GM21381 (cell line): ENCODE measurements around the gene COX8C.
"Not testable (repeated sequence)": the region's sequence is repeated elsewhere in the genome, so short reads cannot be mapped to it uniquely, and the experiment has no call there.

ENCODE experiments used
- ATAC-seq: cut with Tn5 transposase; IDR thresholded peaks from one replicate; pipeline ENCODE4 v1.9.1; 2021; ENCODE audit warnings: mild to moderate bottlenecking, moderate library complexity; ENCODE audit not compliant: unreplicated experiment

Gene COX8C

GRCh38 chr14:93319958-93320357 lies 27.0 kb upstream of the COX8C start:
- ATAC-seq: peak; percentile 57

- ATAC-seq: no peak
Observed at GRCh38 chr14:93320489-93320888, 26.5 kb upstream of the COX8C start.

DNA sequence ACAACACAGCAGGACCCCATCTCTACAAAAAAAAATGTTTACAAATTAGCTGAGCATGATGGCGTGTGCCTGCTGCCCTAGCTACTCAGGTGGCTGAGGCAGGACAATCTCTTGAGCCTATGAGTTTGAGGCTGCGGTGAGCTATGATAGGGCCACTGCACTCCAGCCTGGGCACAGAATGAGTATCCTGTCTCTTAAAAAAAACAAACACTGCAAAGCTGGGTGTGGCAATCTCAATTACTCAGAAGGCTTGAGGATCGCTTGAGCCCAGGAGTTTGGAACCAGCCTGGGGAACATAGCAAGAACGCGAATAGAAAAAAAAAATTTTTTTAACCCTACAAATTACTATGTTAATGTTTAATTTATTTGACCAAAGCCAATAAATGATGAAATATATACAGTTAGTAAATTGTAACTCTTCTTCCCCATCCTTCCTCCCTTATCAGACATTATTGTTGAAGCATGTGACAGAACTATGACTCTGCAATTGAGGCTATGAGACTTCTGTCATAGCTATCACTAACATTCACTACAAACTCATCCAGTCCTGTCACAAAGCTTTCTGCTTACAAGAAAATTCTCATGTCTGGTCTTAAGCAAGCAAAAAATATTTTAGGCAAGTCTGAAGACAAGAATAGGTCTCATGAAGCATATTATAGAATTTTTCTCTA lies 23.9 kb upstream of the COX8C start:
- no peak for ATAC-seq

DNA sequence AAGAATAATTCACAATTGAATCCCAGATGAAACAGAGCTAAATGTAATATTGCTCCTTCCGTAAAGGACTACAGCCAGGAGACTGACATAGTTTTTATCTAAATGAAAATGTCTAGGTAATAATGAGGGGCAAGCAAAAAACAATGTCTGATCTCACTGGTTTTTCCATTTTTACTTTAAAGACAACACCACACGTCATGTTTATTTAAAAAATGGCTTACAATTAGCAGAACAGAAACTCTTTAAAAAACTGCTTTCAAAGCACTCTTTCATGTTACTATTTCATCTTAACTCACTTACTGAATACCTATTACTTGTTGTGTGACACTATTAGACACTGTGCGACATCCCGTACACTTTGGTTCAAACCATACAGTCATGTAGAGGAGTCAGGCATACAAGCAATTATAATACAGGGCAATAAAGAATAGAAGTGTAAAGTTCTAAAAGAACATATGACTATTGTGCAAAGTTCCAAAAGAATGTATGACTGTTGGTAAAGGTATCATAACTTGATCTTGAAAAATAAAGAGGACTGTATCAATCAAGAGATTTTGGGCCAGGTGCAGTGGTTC lies 23.3 kb upstream of the COX8C start:
- no peak for ATAC-seq

DNA sequence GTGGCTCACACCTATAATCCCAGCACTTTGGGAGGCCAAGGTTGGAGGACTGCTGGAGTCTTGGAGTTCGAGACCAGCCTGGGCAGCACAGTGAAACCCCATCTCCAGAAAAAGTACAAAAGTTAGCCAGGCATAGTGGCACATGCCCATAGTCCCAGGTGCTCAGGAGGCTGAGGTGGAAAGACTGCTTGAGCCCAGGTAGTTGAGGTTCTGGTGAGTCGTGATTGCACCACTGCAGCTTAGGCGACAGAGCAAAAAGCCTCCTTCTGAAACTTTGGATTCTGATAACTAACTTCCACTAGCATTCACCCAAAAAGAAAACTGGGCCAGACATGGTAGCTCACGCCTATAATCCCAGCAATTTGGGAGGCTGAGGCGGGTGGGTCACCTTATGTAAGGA lies 20.8 kb upstream of the COX8C start:
- ATAC-seq: no peak

DNA sequence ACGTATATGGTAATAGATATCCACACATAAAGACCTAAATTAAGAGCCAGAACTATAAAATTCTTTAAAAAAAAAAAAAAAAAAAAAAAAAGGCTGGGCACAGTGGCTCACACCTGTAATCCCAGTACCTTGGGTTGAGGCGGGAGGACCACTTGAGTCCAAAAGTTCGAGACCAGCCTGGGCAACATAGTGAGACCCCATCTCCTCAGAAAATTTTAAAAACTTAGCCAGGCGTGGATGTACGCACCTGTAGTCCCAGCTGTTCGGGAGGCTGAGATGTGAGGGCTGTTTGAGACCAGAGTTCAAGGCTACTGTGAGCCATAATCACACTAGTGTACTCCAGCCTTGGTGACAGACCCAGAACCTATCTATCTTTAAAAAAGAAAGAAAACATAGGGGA lies 18.4 kb upstream of the COX8C start:
- ATAC-seq: no peak

GRCh38 chr14:93329965-93330608 lies 16.9 kb upstream of the COX8C start:
- ATAC-seq: no peak

GRCh38 chr14:93330609-93331000 lies 16.4 kb upstream of the COX8C start:
- no peak for ATAC-seq

DNA sequence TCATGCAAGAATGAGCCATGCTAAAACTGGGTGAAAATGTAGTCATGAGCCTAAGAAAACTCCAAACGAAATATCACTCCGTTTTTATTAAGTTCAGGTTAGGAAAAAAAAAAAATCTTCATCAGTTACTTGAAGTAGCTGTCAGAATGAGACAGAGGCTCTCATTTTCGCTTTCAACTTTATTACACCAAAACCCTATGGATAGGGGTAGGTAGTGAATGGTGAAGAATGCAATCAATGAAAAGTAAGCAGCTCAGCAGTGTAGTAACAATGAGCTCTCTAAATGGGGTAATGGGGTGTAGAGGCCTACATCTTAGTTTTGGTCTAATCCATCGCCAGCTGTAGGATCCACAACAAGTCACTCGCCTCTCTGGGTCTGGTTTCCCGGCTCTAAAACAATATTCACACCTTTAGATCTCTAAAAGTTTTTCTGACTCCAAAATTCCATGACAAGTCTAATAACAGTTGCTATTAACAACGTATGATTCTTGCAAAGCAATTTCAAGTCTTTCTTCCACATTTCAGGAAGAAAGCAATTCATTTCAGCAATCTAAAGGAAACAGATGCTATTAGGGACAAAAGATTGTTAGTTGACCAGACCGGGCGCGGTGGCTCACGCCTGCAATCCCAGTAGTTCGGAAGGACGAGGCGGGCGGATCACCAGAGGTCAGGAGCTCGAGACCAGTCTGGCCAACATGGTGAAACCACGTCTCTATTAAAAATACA lies 15.8 kb upstream of the COX8C start:
- no peak for ATAC-seq

- no peak for ATAC-seq
Observed at GRCh38 chr14:93331728-93332396, 15.1 kb upstream of the COX8C start.

- peak; percentile 56 for ATAC-seq
Observed at GRCh38 chr14:93332397-93332852, 14.6 kb upstream of the COX8C start.

- peak; percentile 83 for ATAC-seq
Observed at GRCh38 chr14:93332853-93333630, 13.9 kb upstream of the COX8C start, which contains the start of gene BTBD7. Gene BTBD7 (minus strand): TSS chr14:93333036. CDS start chr14:93296051, 36,985 bp downstream.

DNA sequence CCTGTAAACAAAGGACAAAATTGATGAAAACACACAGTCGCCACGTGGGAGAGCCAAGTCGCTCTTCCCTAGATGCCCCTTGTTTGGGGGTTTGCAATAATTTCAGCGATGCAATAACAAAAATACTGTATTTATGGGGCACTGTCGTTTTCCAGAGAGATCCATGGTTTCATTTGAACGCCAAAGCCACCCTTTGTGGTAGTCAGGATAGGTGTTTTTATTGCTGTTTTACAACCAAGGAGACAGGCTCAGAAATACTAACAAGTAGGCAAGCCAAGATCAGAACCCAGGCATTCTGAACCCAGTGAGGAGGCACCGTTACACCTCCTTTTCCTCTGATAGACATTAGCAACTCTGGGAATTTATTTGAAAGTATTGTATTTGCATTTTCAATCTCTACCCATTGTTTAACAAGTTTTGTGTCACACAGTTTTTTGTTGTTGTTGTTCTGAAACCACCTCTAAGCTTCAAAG lies 13.3 kb upstream of the COX8C start:
- ATAC-seq: no peak

DNA sequence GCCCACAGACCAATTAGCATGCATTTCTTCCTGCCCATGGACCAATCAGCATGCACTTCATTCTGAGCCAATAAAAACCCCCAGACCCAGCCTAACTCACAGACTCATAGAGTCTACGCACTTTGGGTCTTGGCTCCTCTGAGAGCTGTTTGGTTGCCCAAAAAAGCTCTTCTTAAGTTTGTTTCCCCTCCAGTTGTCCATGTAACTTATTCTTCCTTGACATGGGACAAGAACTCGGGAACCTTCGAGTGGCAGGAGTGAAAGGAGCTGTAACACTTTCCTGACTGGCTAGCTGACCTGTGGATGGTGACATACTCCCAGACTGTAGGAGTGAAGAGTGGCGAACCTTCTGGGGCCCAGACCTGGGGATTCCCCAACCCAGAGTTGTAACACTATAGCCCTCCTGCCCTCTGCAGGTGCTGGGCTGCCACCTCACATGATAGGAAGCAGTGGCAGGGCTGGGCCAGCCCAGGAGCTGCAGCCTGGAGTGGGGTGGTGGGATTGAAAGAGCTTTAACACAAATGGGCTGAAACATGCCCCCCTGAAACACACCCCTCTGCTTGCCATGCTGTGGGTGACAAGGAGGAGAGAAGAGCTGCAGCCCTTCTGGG lies 9.7 kb upstream of the COX8C start:
- no peak for ATAC-seq

- ATAC-seq: no peak
Observed at GRCh38 chr14:93337884-93338283, 9.1 kb upstream of the COX8C start.

DNA sequence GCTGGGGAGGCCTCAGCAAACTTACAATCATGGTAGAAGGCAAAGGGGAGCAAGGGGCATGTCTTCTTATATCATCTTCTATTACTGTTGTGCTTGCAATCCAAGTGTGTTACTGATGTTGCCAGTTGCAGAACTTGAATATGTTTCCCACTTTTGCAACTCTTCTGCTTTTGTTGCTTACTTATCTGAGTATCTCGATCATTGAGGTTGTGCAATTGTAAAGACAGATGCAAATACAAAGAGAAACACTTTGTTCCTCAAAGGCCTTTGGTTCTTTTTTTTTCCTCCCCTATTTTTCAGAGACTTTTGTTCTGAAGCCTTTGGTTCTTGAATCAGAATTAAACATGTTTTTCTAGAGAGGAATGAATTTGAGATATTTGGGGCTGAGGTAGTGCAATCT lies 3.7 kb upstream of the COX8C start:
- ATAC-seq: no peak

DNA sequence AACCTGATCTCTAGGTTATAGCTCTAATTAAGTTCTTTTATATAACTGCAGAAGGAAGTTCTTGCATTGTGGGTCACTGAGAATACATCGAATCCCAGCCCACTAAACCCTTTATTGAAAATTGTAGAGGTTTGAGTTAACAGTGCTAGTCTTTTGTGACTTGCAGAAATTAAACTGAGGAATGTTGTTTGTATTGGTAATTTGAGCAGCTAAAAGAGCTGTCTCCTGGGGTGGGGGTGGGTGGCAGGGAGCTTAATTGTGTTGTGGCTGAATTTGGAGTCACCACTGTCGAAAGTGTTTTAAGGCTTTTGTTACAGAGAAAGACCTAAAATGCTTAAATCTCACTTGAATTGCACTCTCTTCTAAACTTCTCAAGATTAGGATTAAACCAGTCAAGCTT lies 3.2 kb upstream of the COX8C start:
- ATAC-seq: no peak

GRCh38 chr14:93347850-93348249 lies 868 bp downstream of the COX8C start:
- ATAC-seq: no peak

- ATAC-seq: no peak
Observed at GRCh38 chr14:93348292-93348691, 1.3 kb downstream of the COX8C start.

DNA sequence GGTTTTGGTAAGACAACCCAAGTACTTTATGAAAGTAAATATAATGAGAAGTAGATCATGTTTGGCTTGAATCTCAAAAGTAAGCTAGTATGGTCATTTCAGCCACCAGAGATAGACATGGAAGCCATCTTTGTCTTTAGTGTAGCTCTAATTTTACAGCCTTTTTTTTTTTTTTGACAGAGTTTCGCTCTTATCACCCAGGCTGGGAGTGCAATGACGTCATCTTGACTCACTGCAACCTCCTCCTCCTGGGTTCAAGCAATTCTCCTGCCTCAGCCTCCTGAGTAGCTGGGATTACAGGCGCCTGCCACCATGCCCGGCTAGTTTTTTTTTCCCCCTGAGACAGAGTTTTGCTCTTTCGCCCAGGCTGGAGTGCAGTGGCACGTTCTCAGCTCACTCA lies 7.9 kb downstream of the COX8C start:
- not testable (repeated sequence) for ATAC-seq
